PC-9 (cell line): ENCODE results near the gene PHACTR1. TPM values are rescaled to one million over a fixed set of nuclear protein-coding genes. Genes with fewer than 3 reads are reported as not detected.

ENCODE experiments used
- BruUV-seq: library from RNA; stranded (reverse); fragments of 400-500 nt; replicated peaks from 2 replicates; lab custom pipeline; 2021; lab: Mats Ljungman, UMichigan
- CTCF ChIA-PET: fragments of 300-600 bp; sonication (Branson Sonifier 250); formaldehyde crosslinking; loops from one replicate; lab custom pipeline; 2022; ENCODE audit warnings: antibody characterized with exemption; lab: Charles Lee
- POLR2A ChIA-PET: fragments of 300-600 bp; sonication (Branson Sonifier 250); formaldehyde crosslinking; loops from one replicate; lab custom pipeline; 2022; ENCODE audit warnings: antibody characterized with exemption; ENCODE audit not compliant: unreplicated experiment; lab: Charles Lee
- DNase-seq, 2 experiments: peaks; one replicate each; pipeline versions ENCODE4 v3.0.0 to v3.0.0-alpha.2; 2015 to 2022; ENCODE audit warnings: mixed read lengths in 1 of 2
- H2AFZ ChIP-seq: fragments of 200-600 bp; sonication (generic); 2 replicates; pipeline ENCODE4 v1.8.1; 2017; ENCODE audit warnings: antibody characterized with exemption
- H3F3A ChIP-seq: fragments of 200-600 bp; sonication (generic); 2 replicates; pipeline ENCODE4 v1.8.1; 2017; ENCODE audit warnings: antibody characterized with exemption, mild to moderate bottlenecking, low read depth; ENCODE audit not compliant: insufficient read depth
- H3K27ac ChIP-seq: fragments of 200-600 bp; sonication (generic); 2 replicates; pipeline ENCODE4 v1.6.1; 2016; ENCODE audit warnings: mixed run types
- H3K27me3 ChIP-seq: fragments of 200-600 bp; sonication (generic); 2 replicates; pipeline ENCODE4 v1.6.1; 2016; ENCODE audit warnings: low read depth, mixed run types; ENCODE audit not compliant: insufficient read depth
- H3K36me3 ChIP-seq: fragments of 200-600 bp; sonication (generic); 2 replicates; pipeline ENCODE4 v1.6.1; 2016; ENCODE audit warnings: low read depth, mixed run types
- H3K4me1 ChIP-seq: fragments of 200-600 bp; sonication (generic); replicated peaks from 2 replicates; pipeline ENCODE4 v1.6.1; 2016; ENCODE audit warnings: mixed run types; ENCODE audit not compliant: insufficient read depth
- H3K4me2 ChIP-seq: fragments of 200-600 bp; sonication (generic); 2 replicates; pipeline ENCODE4 v1.6.1; 2017; ENCODE audit warnings: mixed run types
- H3K4me3 ChIP-seq: fragments of 200-600 bp; sonication (generic); 2 replicates; pipeline ENCODE4 v1.6.1; 2016; ENCODE audit warnings: mixed run types
- H3K79me2 ChIP-seq: fragments of 200-600 bp; sonication (generic); 2 replicates; pipeline ENCODE4 v1.6.1; 2017; ENCODE audit warnings: low read depth, mixed run types
- H3K9me2 ChIP-seq: fragments of 200-600 bp; sonication (generic); 2 replicates; pipeline ENCODE4 v1.8.1; 2017; ENCODE audit warnings: mild to moderate bottlenecking; ENCODE audit not compliant: insufficient read depth
- H3K9me3 ChIP-seq: fragments of 200-600 bp; sonication (generic); 2 replicates; pipeline ENCODE4 v1.8.1; 2016; ENCODE audit warnings: low read depth; ENCODE audit not compliant: insufficient read depth
- H4K20me1 ChIP-seq: fragments of 200-600 bp; sonication (generic); 2 replicates; pipeline ENCODE4 v1.8.1; 2017; ENCODE audit not compliant: insufficient read depth
- EZH2 ChIP-seq: fragments of 200-600 bp; sonication (generic); IDR thresholded peaks from 2 replicates; pipeline ENCODE4 v1.8.0; 2017; ENCODE audit warnings: antibody characterized with exemption, low read depth
- intact Hi-C: fragments of 100-400 bp; cut with micrococcal nuclease; formaldehyde crosslinking; loops from one replicate; pipeline ENCODE4 v1.10.0; 2022; ENCODE audit not compliant: unreplicated experiment
- total RNA-seq: library from RNA; stranded (reverse); gene quantifications from 2 replicates; pipeline ENCODE4 v1.2.3, GENCODE V29; 2021
- TF ChIP-seq, protein P1 (sequence below): fragments of 200-600 bp; sonication (generic); conservative IDR thresholded peaks from 2 replicates; pipeline ENCODE4 v1.6.1; 2017; ENCODE audit warnings: mixed run types, antibody characterized with exemption, mild to moderate bottlenecking, moderate library complexity

PHACTR1 gene
- total RNA-seq, 1 experiment from 2014 or later: not detected

DNA sequence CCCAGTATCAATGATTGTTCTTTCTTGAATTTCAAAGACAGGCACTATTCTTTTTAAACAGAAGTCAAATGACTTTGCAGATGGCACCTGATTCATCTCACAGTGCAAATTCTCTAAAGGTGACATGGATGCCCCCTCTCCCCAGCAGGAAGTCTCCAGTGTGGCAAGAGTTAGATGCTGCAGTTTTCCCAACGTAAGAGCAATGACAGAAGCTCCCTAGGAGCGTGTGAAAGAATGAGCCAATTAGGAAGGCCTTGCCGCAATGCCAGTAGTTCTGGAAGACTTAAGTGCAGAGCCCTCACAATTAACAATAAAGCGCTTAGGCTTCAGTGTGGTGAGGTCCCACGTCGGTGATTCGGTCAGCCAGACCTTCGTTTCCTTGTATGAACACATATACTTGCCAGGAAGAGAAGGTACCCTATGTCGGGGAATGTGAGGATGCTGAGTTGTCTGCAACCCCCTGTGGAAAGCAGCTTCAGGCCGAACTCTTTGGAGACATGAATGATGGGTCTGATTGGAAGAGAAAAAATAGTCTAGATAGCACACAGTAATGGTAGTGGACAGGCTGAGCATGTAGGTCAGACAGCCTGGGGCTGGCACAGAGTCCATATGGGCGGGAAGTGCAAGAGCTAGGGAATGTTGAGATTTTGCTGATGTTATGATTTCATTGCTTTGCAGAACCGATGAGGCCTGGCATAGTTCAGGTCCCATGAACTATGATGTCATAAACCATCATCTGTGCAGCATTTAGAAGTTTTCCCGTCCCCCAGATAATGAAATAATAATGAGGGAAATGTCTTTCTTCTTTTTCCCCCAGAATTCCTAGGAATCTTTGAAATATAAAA is 132.6 kb downstream of the PHACTR1 start:
- Histone ChIP-seq H3K36me3 (no peaks in the 10 kb centered on the region), H3K27ac (no peak overlapping the region), H3K9me2 (no peaks in the 10 kb centered on the region), H3K4me1 (no peaks in the 10 kb centered on the region), H3K79me2 (no peaks in the 10 kb centered on the region), H3K27me3 (peaks cover 48% of the 10 kb centered on the region), H3F3A (no peaks in the 10 kb centered on the region), H2AFZ (no peak overlapping the region), H3K4me3 (no peak overlapping the region), H3K4me2 (no peak overlapping the region), H4K20me1 (no peaks in the 10 kb centered on the region), H3K9me3 (no peaks in the 10 kb centered on the region)
- no peak for DNase-seq
- intact Hi-C loops: no loop called here
- ChIA-PET POLR2A (no interaction called here), CTCF (no interaction called here)
- TF ChIP-seq, protein P1, sequence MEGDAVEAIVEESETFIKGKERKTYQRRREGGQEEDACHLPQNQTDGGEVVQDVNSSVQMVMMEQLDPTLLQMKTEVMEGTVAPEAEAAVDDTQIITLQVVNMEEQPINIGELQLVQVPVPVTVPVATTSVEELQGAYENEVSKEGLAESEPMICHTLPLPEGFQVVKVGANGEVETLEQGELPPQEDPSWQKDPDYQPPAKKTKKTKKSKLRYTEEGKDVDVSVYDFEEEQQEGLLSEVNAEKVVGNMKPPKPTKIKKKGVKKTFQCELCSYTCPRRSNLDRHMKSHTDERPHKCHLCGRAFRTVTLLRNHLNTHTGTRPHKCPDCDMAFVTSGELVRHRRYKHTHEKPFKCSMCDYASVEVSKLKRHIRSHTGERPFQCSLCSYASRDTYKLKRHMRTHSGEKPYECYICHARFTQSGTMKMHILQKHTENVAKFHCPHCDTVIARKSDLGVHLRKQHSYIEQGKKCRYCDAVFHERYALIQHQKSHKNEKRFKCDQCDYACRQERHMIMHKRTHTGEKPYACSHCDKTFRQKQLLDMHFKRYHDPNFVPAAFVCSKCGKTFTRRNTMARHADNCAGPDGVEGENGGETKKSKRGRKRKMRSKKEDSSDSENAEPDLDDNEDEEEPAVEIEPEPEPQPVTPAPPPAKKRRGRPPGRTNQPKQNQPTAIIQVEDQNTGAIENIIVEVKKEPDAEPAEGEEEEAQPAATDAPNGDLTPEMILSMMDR: no peak
- no peak for TF ChIP-seq EZH2
- BruUV-seq: no TSS peak

DNA sequence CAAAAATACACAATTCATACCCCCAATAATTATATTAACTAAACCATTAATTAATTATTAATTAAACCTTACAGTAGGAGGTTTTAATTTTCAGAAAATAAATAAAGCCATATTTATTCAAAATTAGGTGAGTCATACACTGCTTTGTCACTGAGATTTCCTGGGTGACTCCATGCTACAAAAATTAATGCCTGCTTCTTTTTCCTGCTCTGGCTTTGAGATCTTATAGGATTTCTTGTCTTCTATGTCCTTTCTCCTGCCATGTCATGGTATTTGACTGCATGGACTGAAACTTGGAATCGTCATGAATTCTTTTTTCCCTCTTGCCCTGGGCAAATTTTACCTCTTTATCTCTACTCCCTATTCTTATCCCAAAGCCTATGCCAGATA is 133.2 kb downstream of the PHACTR1 start:
- Histone ChIP-seq H3K9me3 (no peaks in the 10 kb centered on the region), H4K20me1 (no peaks in the 10 kb centered on the region), H3K27ac (no peak overlapping the region), H3K4me3 (no peak overlapping the region), H3F3A (no peaks in the 10 kb centered on the region), H3K4me2 (no peak overlapping the region), H3K36me3 (no peaks in the 10 kb centered on the region), H3K79me2 (no peaks in the 10 kb centered on the region), H2AFZ (no peak overlapping the region), H3K4me1 (no peaks in the 10 kb centered on the region), H3K27me3 (peaks cover 53% of the 10 kb centered on the region), H3K9me2 (no peaks in the 10 kb centered on the region)
- DNase-seq: no peak
- intact Hi-C loops: no loop called here
- TF ChIP-seq EZH2: no peak
- TF ChIP-seq, protein P1: no peak
- POLR2A ChIA-PET: no interaction called here
- CTCF ChIA-PET: no interaction called here
- BruUV-seq: no TSS peak

DNA sequence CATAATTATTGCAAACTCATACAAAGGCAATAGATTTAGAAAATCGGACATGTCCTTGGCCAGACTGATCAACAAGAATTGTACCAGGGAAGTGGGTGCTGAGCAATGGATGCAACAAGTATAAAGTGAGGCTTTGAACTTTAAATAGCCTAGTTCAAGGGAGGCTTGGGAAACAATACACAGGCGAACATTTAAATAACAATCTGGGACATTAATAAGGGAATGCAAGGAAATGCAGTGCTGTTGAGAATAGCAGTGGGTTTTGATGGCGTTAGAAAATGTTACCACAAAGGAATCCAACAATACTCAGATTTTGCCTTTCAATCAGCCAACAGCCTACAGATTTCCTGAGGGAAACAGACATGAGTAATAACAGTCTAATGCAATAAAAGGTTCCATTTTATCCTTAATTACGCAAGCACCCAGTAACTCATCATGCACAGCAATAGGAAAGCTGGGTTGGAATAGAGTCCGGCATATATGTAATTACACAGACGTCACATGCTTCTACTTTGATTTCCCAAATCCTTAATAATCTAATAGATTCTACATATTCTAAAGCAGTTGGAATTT is 134.6 kb downstream of the PHACTR1 start:
- BruUV-seq: no TSS peak
- Histone ChIP-seq H3K4me2 (no peak overlapping the region), H3K27me3 (peaks cover 57% of the 10 kb centered on the region), H3K79me2 (no peaks in the 10 kb centered on the region), H3K9me2 (no peaks in the 10 kb centered on the region), H4K20me1 (no peaks in the 10 kb centered on the region), H3K4me1 (no peaks in the 10 kb centered on the region), H3K4me3 (no peak overlapping the region), H3K36me3 (no peaks in the 10 kb centered on the region), H2AFZ (no peak overlapping the region), H3K9me3 (no peaks in the 10 kb centered on the region), H3F3A (no peaks in the 10 kb centered on the region), H3K27ac (no peak overlapping the region)
- intact Hi-C loops: no loop called here
- CTCF ChIA-PET: no interaction called here
- no peak for DNase-seq
- TF ChIP-seq, protein P1: no peak
- no peak for TF ChIP-seq EZH2
- POLR2A ChIA-PET: no interaction called here
